GM23338 (cell line): ENCODE data around the gene SLC25A20. TPM values are rescaled to one million over a fixed set of nuclear protein-coding genes. Genes with fewer than 3 reads are reported as not detected.

Source experiments
- ATAC-seq: fragments of 200-7000 bp; cut with Tn5 transposase; 3 replicates; pipeline ENCODE4 v1.9.1; 2020
- DNase-seq: peaks from one replicate; pipeline ENCODE4 v3.0.0-alpha.2; 2015; ENCODE audit warnings: low spot score
- H2AFZ ChIP-seq: fragments of 200-600 bp; sonication (generic); 2 replicates; pipeline ENCODE4 v1.8.0; 2016; ENCODE audit warnings: antibody characterized with exemption, mild to moderate bottlenecking, moderate library complexity
- H3F3A ChIP-seq: fragments of 200-600 bp; sonication (generic); replicated peaks from 2 replicates; pipeline ENCODE4 v1.8.0; 2017; ENCODE audit warnings: antibody characterized with exemption, mixed run types, low read depth
- H3K27ac ChIP-seq: fragments of 200-600 bp; sonication (generic); 2 replicates; pipeline ENCODE4 v1.6.1; 2016; ENCODE audit warnings: low read depth
- H3K27me3 ChIP-seq: fragments of 200-600 bp; sonication (generic); 2 replicates; pipeline ENCODE4 v1.8.0; 2016; ENCODE audit warnings: mild to moderate bottlenecking, mixed run types, moderate library complexity; ENCODE audit not compliant: insufficient read depth
- H3K36me3 ChIP-seq: fragments of 200-600 bp; sonication (generic); 2 replicates; pipeline ENCODE4 v1.8.0; 2016; ENCODE audit warnings: mild to moderate bottlenecking; ENCODE audit not compliant: insufficient read depth
- H3K4me1 ChIP-seq: fragments of 200-600 bp; sonication (generic); 2 replicates; pipeline ENCODE4 v1.8.0; 2016; ENCODE audit warnings: mild to moderate bottlenecking, moderate library complexity; ENCODE audit not compliant: insufficient read depth
- H3K4me2 ChIP-seq: fragments of 200-600 bp; sonication (generic); 2 replicates; pipeline ENCODE4 v1.7.1; 2017; ENCODE audit warnings: mixed run types
- H3K4me3 ChIP-seq: fragments of 200-600 bp; sonication (generic); 2 replicates; pipeline ENCODE4 v1.6.1; 2016; ENCODE audit warnings: mixed run types
- H3K79me2 ChIP-seq: fragments of 200-600 bp; sonication (generic); replicated peaks from 2 replicates; pipeline ENCODE4 v1.8.0; 2017; ENCODE audit warnings: mild to moderate bottlenecking; ENCODE audit not compliant: insufficient read depth
- H3K9me2 ChIP-seq: fragments of 200-600 bp; sonication (generic); 2 replicates; pipeline ENCODE4 v1.8.0; 2017; ENCODE audit not compliant: insufficient read depth
- H4K20me1 ChIP-seq: fragments of 200-600 bp; sonication (generic); replicated peaks from 2 replicates; pipeline ENCODE4 v1.8.0; 2017; ENCODE audit warnings: mild to moderate bottlenecking; ENCODE audit not compliant: insufficient read depth
- H3K27ac Mint-ChIP-seq: 2 replicates; pipeline ENCODE4 v1.8.0; 2020; ENCODE audit warnings: inconsistent platforms, mild to moderate bottlenecking, moderate library complexity, mixed read lengths
- H3K27me3 Mint-ChIP-seq: 3 replicates; pipeline ENCODE4 v1.8.0; 2022; ENCODE audit warnings: low read depth, mild to moderate bottlenecking, moderate library complexity, mixed read lengths, inconsistent platforms; ENCODE audit not compliant: insufficient read depth, poor library complexity
- H3K36me3 Mint-ChIP-seq: 3 replicates; pipeline ENCODE4 v1.8.0; 2021; ENCODE audit warnings: low read depth, mild to moderate bottlenecking, inconsistent platforms, moderate library complexity, mixed read lengths
- H3K4me1 Mint-ChIP-seq: 3 replicates; pipeline ENCODE4 v1.8.0; 2020; ENCODE audit warnings: mild to moderate bottlenecking, inconsistent platforms, mixed read lengths
- H3K4me3 Mint-ChIP-seq: 3 replicates; pipeline ENCODE4 v1.8.0; 2021; ENCODE audit warnings: moderate library complexity, mild to moderate bottlenecking, inconsistent platforms, mixed read lengths
- H3K9me3 Mint-ChIP-seq: 3 replicates; pipeline ENCODE4 v1.8.0; 2020; ENCODE audit warnings: moderate library complexity, mild to moderate bottlenecking, inconsistent platforms, mixed read lengths
- CREB1 ChIP-seq: fragments of 250-450 bp; sonication (Bioruptor Pico); IDR thresholded peaks from 2 replicates; pipeline ENCODE4 v1.5.0; 2020; ENCODE audit warnings: low read depth, mild to moderate bottlenecking, moderate library complexity
- CTCF ChIP-seq, 2 experiments: fragments of 200-600 bp in 1 of 2; sonication (generic) in 1 of 2; conservative IDR thresholded peaks; 2 replicates each; pipeline versions ENCODE4 v1.5.1 to v1.6.1; 2016 to 2017; ENCODE audit warnings: antibody characterized with exemption in 2 of 2, low read depth in 2 of 2, mild to moderate bottlenecking in 2 of 2, moderate library complexity in 1 of 2
- ETS1 ChIP-seq: IDR thresholded peaks from 2 replicates; pipeline ENCODE4 v1.6.1; 2016; ENCODE audit warnings: antibody characterized with exemption
- REST ChIP-seq: IDR thresholded peaks from one replicate; pipeline ENCODE4 v1.6.1; 2018; ENCODE audit warnings: antibody characterized with exemption; ENCODE audit not compliant: unreplicated experiment
- polyA plus RNA-seq: library from polyadenylated mRNA; unstranded; fragments of >200 nt; fragmentation: Nextera tagmentation; extraction: Ambion mirVana; gene quantifications from 2 replicates; pipeline ENCODE4 v1.2.1, GENCODE V29; 2016
- total RNA-seq: library from RNA; depleted of rRNA; stranded (reverse); fragments of >200 nt; shearing (Covaris generic); gene quantifications from 2 replicates; pipeline ENCODE4 v1.2.3, GENCODE V29; 2014

Gene SLC25A20
- total and polyA plus RNA-seq, 2 experiments from 2014 or later: 3.0 to 4.3 TPM

GRCh38 chr3:48881006-48881405, 17.7 kb downstream of the SLC25A20 start:
- Histone ChIP-seq H3K79me2 (no peaks in the 10 kb centered on the region), H2AFZ (no peak overlapping the region), H3K4me1 (no peaks in the 10 kb centered on the region), H3K27me3 (no peaks in the 10 kb centered on the region), H3F3A (no peaks in the 10 kb centered on the region), H3K36me3 (no peaks in the 10 kb centered on the region), H3K9me2 (no peaks in the 10 kb centered on the region), H4K20me1 (no peaks in the 10 kb centered on the region), H3K4me3 (no peak overlapping the region), H3K4me2 (no peak overlapping the region), H3K27ac (no peak overlapping the region)
- H3K27me3 Mint-ChIP-seq: peaks cover 4% of the 10 kb centered on the region
- H3K4me3 Mint-ChIP-seq: no peak overlapping the region
- TF ChIP-seq REST (no peak), CTCF (conservative IDR thresholded peaks at IDR 0.05; ENCODE audit: low read depth in 2 of 2) (no peak)
- no peak for ATAC-seq
- no peaks in the 10 kb centered on the region for H3K36me3 Mint-ChIP-seq
- H3K9me3 Mint-ChIP-seq: no peaks in the 10 kb centered on the region; the same call in 2 of the 3 replicates
- no peak overlapping the region for H3K27ac Mint-ChIP-seq
- no peaks in the 10 kb centered on the region for H3K4me1 Mint-ChIP-seq
- DNase-seq: no peak

- no peaks in the 10 kb centered on the region for H3K4me1 Mint-ChIP-seq
- Histone ChIP-seq H3K27me3 (no peaks in the 10 kb centered on the region), H2AFZ (no peak overlapping the region), H3K4me1 (no peaks in the 10 kb centered on the region), H3K79me2 (no peaks in the 10 kb centered on the region), H3K9me2 (no peaks in the 10 kb centered on the region), H3K36me3 (no peaks in the 10 kb centered on the region), H3K27ac (no peak overlapping the region), H3F3A (no peaks in the 10 kb centered on the region), H4K20me1 (no peaks in the 10 kb centered on the region), H3K4me3 (no peak overlapping the region), H3K4me2 (no peak overlapping the region)
- no peaks in the 10 kb centered on the region for H3K36me3 Mint-ChIP-seq
- H3K9me3 Mint-ChIP-seq: no peaks in the 10 kb centered on the region; the same call in 2 of the 3 replicates
- no peak for DNase-seq
- H3K4me3 Mint-ChIP-seq: no peak overlapping the region
- peaks cover 4% of the 10 kb centered on the region for H3K27me3 Mint-ChIP-seq
- ATAC-seq: no peak
- no peak overlapping the region for H3K27ac Mint-ChIP-seq
- TF ChIP-seq CREB1 (CRISPR knock-in tag): no peak
- TF ChIP-seq ETS1: no peak
- no peak for TF ChIP-seq REST
Measured at GRCh38 chr3:48879994-48880377, 18.7 kb downstream of the SLC25A20 start.
